K562 (cell line): ENCODE data around the gene HKDC1. TPM values are rescaled to one million over a fixed set of nuclear protein-coding genes. Genes with fewer than 3 reads are reported as not detected.

ENCODE experiments used
- ATAC-seq: fragments of 200-7000 bp; cut with Tn5 transposase; 3 replicates; pipeline ENCODE4 v1.9.1; 2020; ENCODE audit warnings: moderate library complexity
- BruUV-seq: library from RNA; stranded (reverse); fragments of 400-500 nt; replicated peaks from 2 replicates; lab custom pipeline; 2021; lab: Mats Ljungman, UMichigan
- CTCF ChIA-PET: fragments of 300-600 bp; formaldehyde crosslinking; extraction: SDS; loops from one replicate; lab custom pipeline; 2021; ENCODE audit warnings: low intra/inter-chr PET ratio; lab: Yijun Ruan, JAX
- POLR2A ChIA-PET: fragments of 300-600, 350-650 bp; sonication (Branson Sonifier 250); formaldehyde crosslinking; extraction: SDS; loops from one replicate; lab custom pipeline; 2021; ENCODE audit warnings: antibody characterized with exemption, inconsistent platforms; lab: Yijun Ruan, JAX
- DNase-seq, 4 experiments: peaks; one replicate each; pipeline versions ENCODE4 v3.0.0 to v3.0.0-alpha.2; 2011 to 2018; ENCODE audit warnings: low spot score in 3 of 4, mixed read lengths in 3 of 4; ENCODE audit errors: extremely low read depth in 1 of 4
- FAIRE-seq: peaks from 2 replicates; lab custom pipeline; 2011; peaks lifted over from hg19 to GRCh38; lab: Jason Lieb, UNC
- H2AFZ ChIP-seq: 2 replicates; pipeline ENCODE4 v1.6.0; 2011; ENCODE audit warnings: low read depth, low read length, control low read depth, inconsistent platforms
- H3K27ac ChIP-seq: fragments of 200-600 bp; 3 replicates; pipeline ENCODE4 v1.8.0; 2011; ENCODE audit warnings: low read depth, mild to moderate bottlenecking, control low read depth, inconsistent platforms, low read length, moderate library complexity, mixed read lengths; ENCODE audit errors: extremely low read depth
- H3K27me3 ChIP-seq, 2 experiments: fragments of 300-600 bp in 1 of 2; 2 replicates in 1 of 2; 3 replicates in 1 of 2; pipeline versions ENCODE4 v1.6.0 to v1.8.0; 2011; ENCODE audit warnings: inconsistent platforms in 2 of 2, low read length in 2 of 2, mild to moderate bottlenecking in 1 of 2, mixed read lengths in 1 of 2, moderate library complexity in 1 of 2; ENCODE audit not compliant: control insufficient read depth in 2 of 2, insufficient read depth in 2 of 2
- H3K36me3 ChIP-seq: fragments of 300-600 bp; 3 replicates; pipeline ENCODE4 v1.8.0; 2011; ENCODE audit warnings: mild to moderate bottlenecking, low read length, inconsistent platforms; ENCODE audit not compliant: control insufficient read depth, insufficient read depth
- H3K4me1 ChIP-seq, 2 experiments: fragments of 200-600 bp in 1 of 2; replicated peaks in 1 of 2; 2 replicates in 1 of 2; 3 replicates in 1 of 2; pipeline versions ENCODE4 v1.5.1 to v1.8.0; 2011; ENCODE audit warnings: inconsistent platforms in 2 of 2, low read length in 2 of 2, mild to moderate bottlenecking in 1 of 2, mixed read lengths in 1 of 2, moderate library complexity in 1 of 2; ENCODE audit not compliant: control insufficient read depth in 2 of 2, insufficient read depth in 2 of 2
- H3K4me2 ChIP-seq: 2 replicates; pipeline ENCODE4 v1.6.1; 2011; ENCODE audit warnings: low read length, control low read depth, inconsistent platforms, mixed read lengths; ENCODE audit not compliant: insufficient read depth
- H3K4me3 ChIP-seq: fragments of 200-600 bp; sonication (generic), shearing (Covaris generic); 2 replicates; pipeline ENCODE4 v1.5.1; 2016; ENCODE audit warnings: control low read depth, inconsistent platforms
- H3K79me2 ChIP-seq: fragments of 200-600 bp; 3 replicates; pipeline ENCODE4 v1.8.0; 2011; ENCODE audit warnings: low read length, inconsistent platforms; ENCODE audit not compliant: control insufficient read depth, insufficient read depth
- H3K9ac ChIP-seq, 2 experiments: 2 replicates each; pipeline versions ENCODE4 v1.6.0 to v1.6.1; 2011; ENCODE audit warnings: low read depth in 2 of 2, low read length in 2 of 2, control low read depth in 1 of 2, inconsistent platforms in 1 of 2, mild to moderate bottlenecking in 1 of 2, mixed read lengths in 1 of 2; ENCODE audit not compliant: insufficient read depth in 1 of 2
- H3K9me1 ChIP-seq: one replicate; pipeline ENCODE4 v1.6.0; 2011; ENCODE audit warnings: inconsistent platforms, mild to moderate bottlenecking, low read length, moderate library complexity; ENCODE audit not compliant: control insufficient read depth, insufficient read depth
- H3K9me3 ChIP-seq: replicated peaks from 2 replicates; pipeline ENCODE4 v1.5.1; 2011; ENCODE audit warnings: low read depth, low read length, inconsistent platforms; ENCODE audit not compliant: control insufficient read depth, insufficient read depth
- H4K20me1 ChIP-seq: replicated peaks from 2 replicates; pipeline ENCODE4 v1.6.1; 2011; ENCODE audit warnings: low read length, inconsistent platforms, mixed read lengths; ENCODE audit not compliant: control insufficient read depth, insufficient read depth
- BCOR ChIP-seq: fragments of 450-650 bp; IDR thresholded peaks from 2 replicates; pipeline ENCODE4 v1.6.1; 2016
- DMBX1 ChIP-seq: fragments of 250-450 bp; sonication (Bioruptor Pico); IDR thresholded peaks from 2 replicates; pipeline ENCODE4 v1.8.0; 2022; ENCODE audit warnings: inconsistent platforms, mild to moderate bottlenecking, moderate library complexity, borderline replicate concordance
- ELF1 ChIP-seq: fragments of 200-800 bp; sonication (Bioruptor generic); IDR thresholded peaks from 2 replicates; pipeline ENCODE4 v1.6.1; 2016; ENCODE audit warnings: missing genetic modification characterization, missing compliant biosample characterization
- JUN ChIP-seq, 2 experiments: sonication (generic) in 1 of 2; formaldehyde crosslinking in 1 of 2; IDR thresholded peaks; 2 replicates each; pipeline versions ENCODE4 v1.6.1 to v1.8.0; 2012 to 2022; ENCODE audit warnings: borderline replicate concordance in 2 of 2, mild to moderate bottlenecking in 2 of 2, improper control_type of control experiment in 1 of 2, low read depth in 1 of 2, low read length in 1 of 2, missing genetic modification reagents in 1 of 2
- KAT7 ChIP-seq: sonication (generic); formaldehyde crosslinking; IDR thresholded peaks from 2 replicates; pipeline ENCODE4 v1.8.0; 2022; ENCODE audit warnings: missing genetic modification reagents, mild to moderate bottlenecking, borderline replicate concordance
- KLF6 ChIP-seq: fragments of 250-450 bp; sonication (Bioruptor Pico); IDR thresholded peaks from 2 replicates; pipeline ENCODE4 v1.4.0; 2020; ENCODE audit warnings: mild to moderate bottlenecking, moderate library complexity, borderline replicate concordance
- NELFE ChIP-seq: IDR thresholded peaks from 2 replicates; pipeline ENCODE4 v1.6.1; 2011; ENCODE audit warnings: mild to moderate bottlenecking; ENCODE audit not compliant: insufficient read depth, insufficient read length
- PHB ChIP-seq: fragments of 250-450 bp; sonication (Bioruptor Pico); IDR thresholded peaks from 2 replicates; pipeline ENCODE4 v1.5.0; 2021
- PHB2 ChIP-seq: fragments of 450-650 bp; IDR thresholded peaks from 2 replicates; pipeline ENCODE4 v1.6.1; 2017; ENCODE audit warnings: low read depth
- ZNF76 ChIP-seq: fragments of 250-450 bp; sonication (Bioruptor Pico); IDR thresholded peaks from 2 replicates; pipeline ENCODE4 v1.4.0; 2020; ENCODE audit warnings: mild to moderate bottlenecking, moderate library complexity, borderline replicate concordance
- WGBS: fragments of 100-300 bp; shearing (Covaris generic); methylation state at CpG from one replicate; pipeline ENCODE4 v1.1.6; 2016; ENCODE audit warnings: low coverage, mixed read lengths; ENCODE audit not compliant: insufficient coverage; ENCODE audit errors: missing lambda C conversion rate; 5-methylcytosine and 5-hydroxymethylcytosine counted together
- in situ Hi-C: fragments of 300-500 bp; cut with MboI; formaldehyde crosslinking; loops from 4 replicates; pipeline ENCODE4 v1.15.0; 2018; ENCODE audit warnings: inconsistent platforms, mixed read lengths
- intact Hi-C: fragments of 100-400 bp; cut with micrococcal nuclease; formaldehyde crosslinking; loops from 2 replicates; pipeline ENCODE4 v1.14.2; 2022
- polyA plus RNA-seq, 8 experiments: library from polyadenylated mRNA; depleted of rRNA in 4 of 8; stranded (reverse) in 5 of 8; unstranded in 3 of 8; fragments of >200 nt; fragmentation: Nextera tagmentation in 2 of 8; fragmentation: Illumina TruSeq in 1 of 8; extraction: Ambion mirVana in 2 of 8; extraction: Trizol in 1 of 8; gene quantifications; 2 replicates each; pipeline versions ENCODE4 v1.2.1 to v1.2.3, GENCODE V29; 2011 to 2014; ENCODE audit warnings: inconsistent platforms in 1 of 8, missing spikeins in 1 of 8
- total RNA-seq, 7 experiments: library from RNA; depleted of rRNA in 6 of 7; stranded (reverse); fragments of >200 nt in 6 of 7; fragmentation: Illumina TruSeq in 2 of 7; extraction: Trizol in 2 of 7; gene quantifications; 2 replicates each; pipeline versions ENCODE4 v1.2.1 to v1.2.3, GENCODE V29; 2011 to 2021; ENCODE audit warnings: low replicate concordance in 1 of 7
- TF ChIP-seq, protein P1 (sequence below): fragments of 250-450 bp; sonication (Bioruptor Pico); IDR thresholded peaks from 2 replicates; pipeline ENCODE4 v1.4.0; 2020; ENCODE audit warnings: mild to moderate bottlenecking, moderate library complexity
- TF ChIP-seq, protein P2 (sequence below): fragments of 450-650 bp; conservative IDR thresholded peaks from 2 replicates; pipeline ENCODE4 v1.6.1; 2016; ENCODE audit warnings: missing genetic modification characterization, low read depth, mild to moderate bottlenecking, control low read depth, missing compliant biosample characterization
- TF ChIP-seq, protein P3 (sequence below): fragments of 250-450 bp; sonication (Bioruptor Pico); IDR thresholded peaks from 2 replicates; pipeline ENCODE4 v1.5.0; 2022; ENCODE audit warnings: mild to moderate bottlenecking
- TF ChIP-seq, protein P4 (sequence below): fragments of 450-650 bp; formaldehyde crosslinking; IDR thresholded peaks from 2 replicates; pipeline ENCODE4 v1.4.0; 2022; ENCODE audit warnings: mild to moderate bottlenecking, moderate library complexity

HKDC1 gene
- total and polyA plus RNA-seq, 9 of the 15 experiments (the other 6 are each of a cell fraction or from before 2014, with no cell fraction given), result 0.04 to 0.22 (median 0.11) TPM; not detected in 5

DNA sequence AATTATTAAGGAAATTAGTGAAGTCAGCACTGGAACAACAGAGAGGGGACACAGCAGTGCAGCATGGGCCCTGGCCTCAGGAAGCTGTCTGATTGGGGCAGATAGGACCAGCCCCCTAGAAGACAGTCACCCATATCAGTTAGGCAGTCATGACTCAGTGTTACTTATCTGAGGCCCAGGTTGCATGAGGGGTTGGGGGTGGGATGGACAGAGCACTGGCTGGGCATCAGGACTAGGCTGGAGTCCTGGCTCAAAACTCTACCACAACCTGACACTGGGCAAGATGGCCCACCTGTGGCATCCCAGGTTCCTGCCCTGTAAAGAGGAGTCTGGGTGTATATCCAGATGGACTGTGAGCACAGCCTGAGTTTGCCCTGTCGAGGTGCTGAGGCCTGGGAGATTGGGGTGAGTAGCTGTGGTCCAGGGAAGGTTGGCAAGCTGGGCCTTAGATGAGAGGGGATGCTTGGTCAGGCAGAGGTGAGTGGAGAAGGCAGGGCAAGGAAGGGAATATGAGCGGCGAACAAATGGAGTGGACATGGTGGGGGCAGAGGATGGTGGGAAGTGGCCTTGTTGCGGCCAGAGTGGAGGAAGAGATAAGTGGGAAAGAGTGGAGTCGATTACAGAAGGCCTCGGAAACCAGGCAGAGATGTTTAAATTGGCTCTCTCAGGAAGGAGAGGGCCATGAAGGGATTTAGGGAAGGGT, 95.6 kb downstream of the HKDC1 start:
- in situ Hi-C loops (no loop called here), intact Hi-C loops (loop anchor here (1.0 to 5.0 kb wide), 3 partner anchors 19 to 1428 kb away; no protein-coding TSS in a partner anchor)
- Histone ChIP-seq H2AFZ (peak overlapping the region; percentile 73), H3K9me3 (no peaks in the 10 kb centered on the region), H3K9ac (peak overlapping the region; percentile 93 to 95), H3K79me2 (peaks cover 58% of the 10 kb centered on the region), H3K27ac (peak overlapping the region; percentile 99), H3K27me3 (no peaks in the 10 kb centered on the region; a peak in 1 of 5 replicates), H3K4me2 (peak overlapping the region; percentile 100), H3K36me3 (peaks cover 14% of the 10 kb centered on the region; the same call in 2 of the 3 replicates), H3K9me1 (no peaks in the 10 kb centered on the region), H3K4me3 (peak overlapping the region; percentile 61), H4K20me1 (peaks cover 29% of the 10 kb centered on the region), H3K4me1 (peaks cover 63 to 73% of the 10 kb centered on the region in 2 experiments)
- FAIRE-seq (peak; percentile 98), ATAC-seq (peak; percentile 73), DNase-seq (peak; percentile 96 to 97 (median 96))
- 0% methylated on average over 6 of the region's 6 CpGs for WGBS
- ChIA-PET POLR2A (interaction anchor here (0.6 to 4.6 kb wide), 8 partner anchors 10 to 1048 kb away, joined by 3 to 47 read pairs (median 4); no protein-coding TSS in a partner anchor), CTCF (no interaction called here)
- BruUV-seq, result TSS peak; percentile 69
- TF ChIP-seq PHB2 (peak; percentile 62), ELF1 (tag) (peak; percentile 45), BCOR (peak; percentile 67; the same call in 1 of the 2 replicates), KLF6 (CRISPR knock-in tag) (no peak), KAT7 (CRISPR knock-in tag) (no peak), ZNF76 (CRISPR knock-in tag) (0 out of 2 replicates have a peak, but pooled peaks have one; percentile 50), DMBX1 (CRISPR knock-in tag) (peak; percentile 75), PHB (CRISPR knock-in tag) (no peak), NELFE (no peak), JUN (IDR thresholded peaks at IDR 0.05; ENCODE audit: borderline replicate concordance, low read depth, low read length) (peak; percentile 96), JUN (CRISPR knock-in tag; IDR thresholded peaks at IDR 0.05; ENCODE audit: borderline replicate concordance) (peak; percentile 95; the same call in 1 of the 2 replicates)
- TF ChIP-seq, protein P1, sequence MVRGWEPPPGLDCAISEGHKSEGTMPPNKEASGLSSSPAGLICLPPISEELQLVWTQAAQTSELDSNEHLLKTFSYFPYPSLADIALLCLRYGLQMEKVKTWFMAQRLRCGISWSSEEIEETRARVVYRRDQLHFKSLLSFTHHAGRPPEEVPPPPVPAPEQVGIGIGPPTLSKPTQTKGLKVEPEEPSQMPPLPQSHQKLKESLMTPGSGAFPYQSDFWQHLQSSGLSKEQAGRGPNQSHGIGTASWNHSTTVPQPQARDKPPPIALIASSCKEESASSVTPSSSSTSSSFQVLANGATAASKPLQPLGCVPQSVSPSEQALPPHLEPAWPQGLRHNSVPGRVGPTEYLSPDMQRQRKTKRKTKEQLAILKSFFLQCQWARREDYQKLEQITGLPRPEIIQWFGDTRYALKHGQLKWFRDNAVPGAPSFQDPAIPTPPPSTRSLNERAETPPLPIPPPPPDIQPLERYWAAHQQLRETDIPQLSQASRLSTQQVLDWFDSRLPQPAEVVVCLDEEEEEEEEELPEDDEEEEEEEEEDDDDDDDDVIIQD (CRISPR knock-in tag), result peak; percentile 92
- TF ChIP-seq, protein P2, sequence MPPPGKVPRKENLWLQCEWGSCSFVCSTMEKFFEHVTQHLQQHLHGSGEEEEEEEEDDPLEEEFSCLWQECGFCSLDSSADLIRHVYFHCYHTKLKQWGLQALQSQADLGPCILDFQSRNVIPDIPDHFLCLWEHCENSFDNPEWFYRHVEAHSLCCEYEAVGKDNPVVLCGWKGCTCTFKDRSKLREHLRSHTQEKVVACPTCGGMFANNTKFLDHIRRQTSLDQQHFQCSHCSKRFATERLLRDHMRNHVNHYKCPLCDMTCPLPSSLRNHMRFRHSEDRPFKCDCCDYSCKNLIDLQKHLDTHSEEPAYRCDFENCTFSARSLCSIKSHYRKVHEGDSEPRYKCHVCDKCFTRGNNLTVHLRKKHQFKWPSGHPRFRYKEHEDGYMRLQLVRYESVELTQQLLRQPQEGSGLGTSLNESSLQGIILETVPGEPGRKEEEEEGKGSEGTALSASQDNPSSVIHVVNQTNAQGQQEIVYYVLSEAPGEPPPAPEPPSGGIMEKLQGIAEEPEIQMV (tag), result peak; percentile 53; the same call in 1 of the 2 replicates
- TF ChIP-seq, protein P3, sequence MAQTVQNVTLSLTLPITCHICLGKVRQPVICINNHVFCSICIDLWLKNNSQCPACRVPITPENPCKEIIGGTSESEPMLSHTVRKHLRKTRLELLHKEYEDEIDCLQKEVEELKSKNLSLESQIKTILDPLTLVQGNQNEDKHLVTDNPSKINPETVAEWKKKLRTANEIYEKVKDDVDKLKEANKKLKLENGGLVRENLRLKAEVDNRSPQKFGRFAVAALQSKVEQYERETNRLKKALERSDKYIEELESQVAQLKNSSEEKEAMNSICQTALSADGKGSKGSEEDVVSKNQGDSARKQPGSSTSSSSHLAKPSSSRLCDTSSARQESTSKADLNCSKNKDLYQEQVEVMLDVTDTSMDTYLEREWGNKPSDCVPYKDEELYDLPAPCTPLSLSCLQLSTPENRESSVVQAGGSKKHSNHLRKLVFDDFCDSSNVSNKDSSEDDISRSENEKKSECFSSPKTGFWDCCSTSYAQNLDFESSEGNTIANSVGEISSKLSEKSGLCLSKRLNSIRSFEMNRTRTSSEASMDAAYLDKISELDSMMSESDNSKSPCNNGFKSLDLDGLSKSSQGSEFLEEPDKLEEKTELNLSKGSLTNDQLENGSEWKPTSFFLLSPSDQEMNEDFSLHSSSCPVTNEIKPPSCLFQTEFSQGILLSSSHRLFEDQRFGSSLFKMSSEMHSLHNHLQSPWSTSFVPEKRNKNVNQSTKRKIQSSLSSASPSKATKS (CRISPR knock-in tag), result peak; percentile 86
- TF ChIP-seq, protein P4, sequence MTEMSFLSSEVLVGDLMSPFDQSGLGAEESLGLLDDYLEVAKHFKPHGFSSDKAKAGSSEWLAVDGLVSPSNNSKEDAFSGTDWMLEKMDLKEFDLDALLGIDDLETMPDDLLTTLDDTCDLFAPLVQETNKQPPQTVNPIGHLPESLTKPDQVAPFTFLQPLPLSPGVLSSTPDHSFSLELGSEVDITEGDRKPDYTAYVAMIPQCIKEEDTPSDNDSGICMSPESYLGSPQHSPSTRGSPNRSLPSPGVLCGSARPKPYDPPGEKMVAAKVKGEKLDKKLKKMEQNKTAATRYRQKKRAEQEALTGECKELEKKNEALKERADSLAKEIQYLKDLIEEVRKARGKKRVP (CRISPR knock-in tag), result peak; percentile 39
